ENCODE measurements around the gene FHAD1.
"Not testable (repeated sequence)": the region's sequence is repeated elsewhere in the genome, so short reads cannot be mapped to it uniquely, and the experiment has no call there.

The FHAD1 gene

DNA sequence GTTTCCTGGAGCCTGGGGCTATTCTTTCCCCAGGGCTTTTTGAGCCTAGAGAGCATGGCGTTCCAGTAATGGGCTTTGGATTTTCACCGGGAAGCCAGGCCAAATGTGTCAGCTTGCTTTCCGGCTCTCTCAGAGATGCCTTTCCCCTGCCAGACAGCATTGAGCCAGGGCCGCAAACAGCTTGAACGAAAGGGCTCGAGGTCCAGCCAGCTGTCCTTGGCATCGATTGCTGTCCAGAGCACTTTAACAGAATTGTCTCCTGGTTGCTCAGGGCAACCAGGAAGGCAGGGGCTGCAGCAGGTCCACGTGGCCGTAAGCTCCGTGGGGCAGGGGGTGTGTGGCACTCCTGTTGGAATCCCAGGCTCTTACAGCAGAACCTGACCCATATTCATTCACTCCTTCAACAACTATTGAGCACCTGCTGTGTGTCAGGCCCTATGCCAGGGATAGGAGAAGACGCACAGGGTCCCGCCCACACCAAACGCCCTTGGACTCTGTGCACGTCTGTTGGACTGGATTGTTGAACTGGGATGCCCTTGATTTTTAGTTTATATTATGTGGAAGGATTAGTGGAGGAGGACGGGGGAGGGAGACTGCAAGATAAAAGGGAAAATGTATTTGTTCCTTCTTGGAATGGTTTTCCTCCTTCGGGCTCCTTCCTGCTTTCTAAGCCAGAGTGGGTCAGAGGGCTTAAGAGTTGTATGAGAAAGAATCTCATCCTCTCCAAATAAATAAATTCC is 123.9 kb downstream of the FHAD1 start:
- no peak for DNase-seq (ENCODE audit: low read depth)

DNA sequence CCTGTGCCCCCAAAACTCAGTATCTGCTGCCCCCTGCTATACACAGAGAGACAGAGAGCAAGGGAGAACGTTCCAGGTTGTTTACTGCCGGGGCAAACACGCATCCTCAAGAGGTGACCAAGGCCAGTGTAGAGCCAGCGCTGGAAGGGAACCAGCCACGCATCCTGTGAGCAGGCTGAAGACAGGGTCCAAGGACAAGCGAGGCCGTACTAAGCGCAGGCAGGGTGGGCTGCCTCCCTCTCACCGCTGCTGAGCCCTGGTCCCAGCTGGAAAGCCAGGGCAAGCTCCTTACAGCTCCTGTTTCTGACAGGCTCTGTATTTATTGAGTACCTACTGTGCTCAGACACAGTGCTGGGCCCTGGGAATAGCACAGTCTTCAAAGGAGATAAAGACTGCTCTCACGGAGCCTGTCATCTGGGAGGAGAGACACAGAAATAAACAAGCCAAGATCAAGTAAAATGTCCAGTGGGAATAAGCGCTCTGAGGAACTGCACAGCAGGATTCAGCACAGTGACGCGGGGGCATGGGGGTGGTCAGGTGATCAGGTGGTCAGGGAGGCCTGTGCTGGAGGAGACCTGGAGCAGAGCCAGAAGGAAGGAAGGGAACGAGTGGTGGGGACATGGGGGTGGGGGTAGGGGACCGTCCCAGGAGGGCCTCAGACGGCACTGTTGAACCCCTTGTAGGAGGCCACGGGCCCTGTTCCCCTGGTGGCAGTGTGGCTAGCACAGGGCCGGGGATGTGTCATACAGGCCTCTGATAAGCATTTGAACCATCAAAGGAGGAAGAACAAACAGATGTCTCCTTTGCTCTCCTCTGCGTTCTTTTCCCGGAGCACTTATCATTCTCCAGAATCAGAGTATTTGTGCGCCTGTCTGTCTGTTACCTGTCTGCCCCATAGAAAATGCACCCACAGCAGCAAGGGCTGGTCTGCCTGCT is 124.9 kb downstream of the FHAD1 start:
- no peak for DNase-seq (ENCODE audit: low read depth)

DNA sequence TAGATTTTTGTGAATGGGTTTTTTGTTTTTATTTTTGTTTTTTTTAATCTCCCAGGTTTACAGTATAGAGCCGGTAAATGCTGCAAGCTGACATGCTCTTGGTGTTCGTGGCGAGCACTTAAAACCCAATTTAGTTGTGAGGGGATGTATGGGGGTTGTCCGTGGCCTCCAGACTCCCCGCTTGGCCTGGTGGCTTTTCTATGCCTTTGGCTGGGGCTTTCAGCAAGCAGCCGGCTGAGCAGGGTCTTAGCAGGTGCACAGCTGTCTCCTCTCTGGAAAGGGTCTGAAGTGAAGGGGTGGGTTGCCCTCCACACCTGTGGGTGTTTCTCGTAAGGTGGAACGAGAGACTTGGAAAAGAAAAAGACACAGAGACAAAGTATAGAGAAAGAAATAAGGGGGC is 131.7 kb downstream of the FHAD1 start:
- DNase-seq (ENCODE audit: low read depth): no peak

DNA sequence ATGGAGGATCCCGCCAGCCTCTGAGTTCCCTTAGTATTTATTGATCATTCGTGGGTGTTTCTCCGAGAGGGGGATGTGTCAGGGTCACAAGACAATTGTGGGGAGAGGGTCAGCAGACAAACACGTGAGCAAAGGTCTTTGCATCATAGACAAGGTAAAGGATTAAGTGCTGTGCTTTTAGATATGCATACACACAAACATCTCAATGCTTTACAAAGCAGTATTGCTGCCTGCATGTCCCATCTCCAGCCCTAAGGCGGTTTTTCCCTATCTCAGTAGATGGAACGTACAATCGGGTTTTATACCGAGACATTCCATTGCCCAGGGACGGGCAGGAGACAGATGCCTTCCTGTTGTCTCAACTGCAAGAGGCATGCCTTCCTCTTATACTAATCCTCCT is 132.1 kb downstream of the FHAD1 start:
- DNase-seq (ENCODE audit: low read depth): not testable (repeated sequence)

DNA sequence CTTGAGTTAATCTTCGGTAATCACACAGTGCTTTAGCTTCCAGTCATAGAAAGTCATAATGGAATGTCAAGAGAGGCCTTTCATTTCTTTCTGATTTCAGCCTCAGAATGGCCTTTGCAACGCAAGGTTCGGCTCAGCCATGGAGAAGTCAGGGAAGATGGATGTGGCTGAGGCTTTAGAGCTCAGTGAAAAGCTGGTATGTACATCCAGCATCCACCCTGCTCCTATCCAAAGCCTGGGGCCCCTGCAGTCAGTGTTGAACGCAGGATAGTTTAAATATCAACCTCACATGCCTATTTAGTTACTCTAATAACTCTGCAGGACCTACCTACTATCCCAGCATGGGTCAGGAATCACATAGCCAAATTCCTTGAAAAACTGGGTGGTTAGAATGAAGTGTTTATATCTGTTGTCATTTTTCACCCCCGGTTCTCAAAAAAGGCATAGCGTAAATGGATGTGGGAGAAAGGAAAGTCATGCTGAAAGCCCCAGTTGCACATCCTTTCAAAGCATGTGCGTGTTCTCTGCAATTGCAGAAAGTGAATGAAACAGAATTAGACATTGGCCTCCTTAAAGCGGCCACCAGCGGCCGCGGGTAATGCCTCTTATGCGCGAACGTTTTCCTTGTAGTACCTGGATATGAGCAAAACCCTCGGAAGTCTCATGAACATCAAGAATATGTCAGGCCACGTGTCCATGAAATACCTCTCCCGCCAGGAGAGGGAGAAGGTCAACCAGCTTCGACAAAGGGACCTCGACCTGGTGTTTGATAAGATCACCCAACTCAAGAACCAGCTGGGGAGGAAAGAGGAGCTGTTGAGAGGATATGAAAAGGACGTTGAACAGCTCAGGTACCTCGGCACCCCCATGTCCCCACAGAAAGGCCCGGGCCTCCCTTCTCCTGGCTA is 133.8 kb downstream of the FHAD1 start:
- DNase-seq (ENCODE audit: low read depth): no peak

DNA sequence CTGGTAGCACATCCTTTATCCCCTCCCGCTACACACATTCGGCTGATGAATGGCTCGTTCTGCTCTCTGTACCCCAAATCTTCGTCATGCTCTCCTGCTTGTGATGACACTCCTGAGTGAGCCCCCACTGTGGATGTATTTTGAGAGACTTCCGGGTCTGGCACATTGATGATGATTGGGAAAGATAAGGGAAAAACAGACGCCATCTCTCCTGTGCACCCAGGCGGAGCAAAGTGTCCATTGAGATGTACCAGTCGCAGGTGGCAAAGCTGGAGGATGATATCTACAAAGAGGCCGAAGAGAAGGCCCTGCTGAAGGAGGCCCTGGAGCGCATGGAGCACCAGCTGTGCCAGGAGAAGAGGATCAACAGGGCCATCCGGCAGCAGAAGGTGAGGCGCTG is 134.8 kb downstream of the FHAD1 start:
- no peak for DNase-seq (ENCODE audit: low read depth)

DNA sequence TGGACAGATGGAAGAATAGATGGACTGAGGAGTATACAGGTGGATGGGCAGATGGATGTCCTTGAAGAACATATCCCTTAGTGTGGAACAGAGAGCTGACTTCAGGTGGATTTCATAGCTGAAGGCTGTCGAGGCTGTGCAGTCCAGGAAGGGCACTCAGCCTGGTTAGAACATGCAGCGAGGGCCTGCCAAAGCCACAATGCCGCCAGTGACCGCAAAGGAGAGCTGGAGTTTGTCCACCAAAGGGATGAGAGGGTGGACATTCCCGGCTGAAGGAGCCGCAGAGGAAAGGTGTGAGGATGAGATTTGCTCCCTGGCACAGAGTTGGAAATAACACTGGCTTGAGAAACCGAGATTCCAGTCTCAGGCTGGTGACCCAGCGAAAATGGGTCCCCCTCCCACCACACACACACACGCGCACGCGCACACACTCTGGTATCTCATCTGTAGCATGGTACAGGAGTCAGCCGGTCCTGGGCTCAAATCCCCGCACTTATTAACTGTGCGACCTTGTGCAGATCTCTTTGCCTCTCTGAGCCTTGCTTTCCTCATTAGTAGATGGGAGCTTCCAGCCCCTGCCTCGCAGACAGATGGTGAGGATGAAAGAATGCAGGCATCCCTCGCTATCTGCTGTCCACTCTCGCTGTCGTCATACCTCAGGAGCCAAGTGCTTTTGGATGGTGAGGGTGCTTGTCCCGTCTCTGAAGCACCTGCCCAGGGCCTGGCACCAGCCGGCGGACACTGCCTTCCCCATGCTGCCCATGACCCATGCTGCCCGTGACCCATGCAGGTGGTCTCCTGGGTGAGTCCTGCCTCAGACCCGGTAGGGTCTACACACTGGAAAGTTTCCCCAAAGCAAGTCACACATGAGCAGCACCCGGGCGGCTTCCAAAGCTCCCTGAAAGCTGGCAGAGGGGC is 135.8 kb downstream of the FHAD1 start:
- no peak for DNase-seq (ENCODE audit: low read depth)

DNA sequence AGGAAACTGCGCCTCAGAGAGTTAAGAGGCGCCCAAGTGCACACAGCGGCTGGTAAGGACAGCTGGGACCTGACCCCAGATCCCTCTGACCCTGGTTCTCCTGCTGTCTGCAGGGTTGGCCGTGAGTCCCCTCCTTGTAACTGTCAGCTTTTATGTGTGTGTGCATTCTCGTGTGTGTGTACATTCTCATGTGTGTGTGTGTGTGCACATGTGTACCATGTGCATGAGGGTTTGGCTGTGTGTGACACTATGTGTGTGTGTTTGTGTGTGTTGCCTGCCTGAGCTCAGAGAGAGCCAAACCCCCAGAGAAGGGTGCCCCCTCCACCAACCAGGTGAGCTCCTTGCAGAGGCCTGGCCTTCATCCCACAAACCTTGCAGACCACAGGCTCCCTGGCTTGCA is 136.8 kb downstream of the FHAD1 start:
- DNase-seq (ENCODE audit: low read depth): no peak

DNA sequence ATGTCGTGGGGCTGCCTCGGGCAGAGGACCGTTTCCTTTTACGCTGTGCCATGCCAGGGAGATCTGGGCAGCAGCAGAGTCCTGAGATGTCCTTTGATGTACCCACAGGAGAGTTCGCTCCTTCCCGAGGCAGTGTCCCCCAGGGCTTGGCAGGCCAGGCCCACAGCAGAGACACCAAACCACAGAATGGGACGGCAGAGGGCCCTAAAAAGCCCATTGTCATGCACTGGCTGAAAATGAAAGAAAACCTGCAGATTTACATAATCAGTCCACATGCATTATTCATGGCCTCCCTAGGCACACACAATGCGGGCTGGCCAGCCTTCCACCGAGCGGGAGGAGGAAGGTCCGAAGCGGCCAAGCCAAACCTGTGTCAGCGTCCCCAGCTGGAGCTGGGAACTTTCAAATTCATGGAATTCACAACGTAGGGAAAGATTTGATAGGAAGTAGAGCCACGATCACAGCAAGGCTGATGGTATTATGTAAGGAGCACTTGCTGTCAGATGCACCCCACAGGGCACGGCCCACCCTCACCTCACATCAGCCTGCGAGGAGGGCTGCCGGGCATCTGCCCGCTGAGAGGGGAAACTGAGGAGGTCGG is 137.4 kb downstream of the FHAD1 start:
- peak; percentile 27 for DNase-seq (ENCODE audit: low read depth)

DNA sequence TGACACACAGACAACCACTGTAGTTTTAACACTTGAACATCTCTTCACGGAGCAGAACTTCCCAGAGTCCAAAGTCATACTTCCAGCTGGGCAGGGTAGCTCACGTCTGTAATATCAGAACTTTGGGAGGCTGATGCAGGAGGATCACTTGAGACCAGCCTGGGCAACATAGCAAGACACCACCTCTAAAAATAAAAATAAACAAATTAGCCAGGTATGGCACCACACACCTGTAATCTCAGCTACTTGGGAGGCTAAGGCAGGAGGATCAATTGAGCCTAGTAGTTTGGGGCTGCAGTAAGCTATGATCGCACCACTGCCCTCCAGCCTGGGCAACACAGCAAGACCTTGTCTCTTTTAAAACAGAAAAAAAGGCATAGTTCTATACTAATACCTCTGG is 138.4 kb downstream of the FHAD1 start:
- no peak for DNase-seq (ENCODE audit: low read depth)

DNA sequence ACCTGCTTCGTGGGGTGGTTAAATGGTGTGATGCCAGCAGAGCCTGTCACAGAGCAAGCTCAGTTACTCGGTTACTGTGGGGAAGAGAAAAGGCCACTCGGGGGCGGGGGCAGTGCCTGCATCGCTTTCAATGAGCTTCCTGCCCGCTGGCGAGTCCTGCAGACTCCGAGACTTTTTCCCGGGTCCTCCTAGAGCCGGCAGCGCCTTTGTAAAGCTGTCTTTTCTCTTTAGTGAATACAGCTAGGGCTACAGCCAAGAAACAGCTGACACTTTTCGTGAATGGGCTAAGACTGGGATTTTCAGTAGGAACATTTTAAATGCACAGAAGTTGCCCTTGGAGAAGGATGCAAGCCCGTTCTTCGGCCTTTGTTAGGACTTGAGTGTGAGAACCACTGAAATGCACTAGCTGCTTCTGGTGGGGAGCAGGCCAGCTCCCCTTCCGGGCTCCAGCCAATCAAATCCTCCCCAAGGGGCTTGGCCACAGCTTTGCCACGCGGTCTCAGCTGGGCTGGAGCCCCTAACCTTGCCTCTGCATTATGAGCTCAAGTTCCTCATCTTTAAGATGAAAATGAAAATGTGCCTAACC is 139.2 kb downstream of the FHAD1 start:
- DNase-seq (ENCODE audit: low read depth): peak; percentile 15

DNA sequence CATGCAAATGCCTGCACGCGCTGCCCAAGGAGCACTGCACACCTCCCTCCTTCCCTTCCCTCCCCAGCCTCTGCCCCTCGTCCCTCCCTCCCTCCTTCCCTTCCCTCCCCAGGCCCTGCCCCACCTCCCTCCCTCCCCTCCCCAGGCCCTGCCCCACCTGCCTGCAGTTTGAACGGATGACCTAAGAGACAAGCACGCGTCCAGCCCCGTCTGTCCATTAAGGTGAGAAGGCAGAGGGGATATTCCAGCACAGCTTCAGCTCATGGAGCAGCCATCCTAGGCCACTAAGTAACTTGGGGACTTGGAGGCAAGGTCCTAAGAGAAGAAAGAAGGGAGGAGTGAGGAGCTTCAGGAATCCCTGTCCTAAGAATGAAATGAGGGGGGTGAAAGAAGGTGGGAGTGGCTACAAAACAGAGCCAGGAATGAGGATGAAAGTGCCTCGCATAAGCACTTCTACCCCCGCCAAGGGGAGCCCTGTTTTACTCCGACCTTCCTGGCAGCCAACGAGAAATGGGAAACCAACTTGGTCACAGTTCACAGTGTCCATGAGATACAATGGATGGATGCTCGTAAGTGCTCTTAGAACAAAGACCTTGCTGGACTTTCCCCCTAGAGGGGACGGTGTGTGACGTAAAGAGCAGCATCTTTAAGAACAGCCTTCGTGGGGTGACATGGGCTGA is 141.3 kb downstream of the FHAD1 start:
- DNase-seq (ENCODE audit: low read depth): no peak

DNA sequence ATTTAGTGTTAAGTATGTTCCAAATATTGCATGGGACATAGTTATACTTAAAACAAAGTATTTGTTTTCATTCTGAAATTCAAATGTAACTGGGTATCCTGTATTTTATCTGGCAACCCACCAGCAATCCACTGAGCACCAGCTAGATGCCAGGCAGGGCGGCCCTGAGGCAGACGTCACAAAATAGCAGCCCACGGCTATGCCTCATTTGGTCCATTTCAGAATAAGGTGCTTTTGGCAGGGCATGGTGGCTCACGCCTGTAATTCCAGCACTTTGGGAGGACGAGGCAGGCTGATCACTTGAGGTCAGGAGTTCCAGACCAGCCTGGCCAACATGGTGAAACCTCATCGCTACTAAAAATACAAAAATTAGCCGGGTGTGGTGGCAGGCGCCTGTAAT is 142.8 kb downstream of the FHAD1 start:
- DNase-seq (ENCODE audit: low read depth): not testable (repeated sequence)

DNA sequence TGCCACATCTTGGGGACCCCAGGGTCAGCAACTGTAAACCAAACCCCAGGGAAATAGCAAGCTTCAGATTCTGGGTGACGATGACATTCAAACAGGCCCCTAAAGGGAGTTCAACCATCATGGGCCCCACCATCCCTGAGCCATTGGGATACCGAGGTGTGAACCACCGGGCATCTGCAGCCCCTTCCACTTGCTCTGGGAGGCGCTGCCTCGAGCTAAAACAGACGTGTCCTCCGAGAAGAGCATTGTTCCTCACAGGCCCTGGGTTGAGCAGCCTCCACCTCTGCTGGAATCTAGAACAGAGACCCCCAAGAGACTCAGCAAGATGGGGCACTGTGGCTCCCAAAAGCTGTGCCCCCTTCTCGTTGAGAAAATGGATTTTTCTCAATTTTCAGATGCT is 143.6 kb downstream of the FHAD1 start:
- no peak for DNase-seq (ENCODE audit: low read depth)

DNA sequence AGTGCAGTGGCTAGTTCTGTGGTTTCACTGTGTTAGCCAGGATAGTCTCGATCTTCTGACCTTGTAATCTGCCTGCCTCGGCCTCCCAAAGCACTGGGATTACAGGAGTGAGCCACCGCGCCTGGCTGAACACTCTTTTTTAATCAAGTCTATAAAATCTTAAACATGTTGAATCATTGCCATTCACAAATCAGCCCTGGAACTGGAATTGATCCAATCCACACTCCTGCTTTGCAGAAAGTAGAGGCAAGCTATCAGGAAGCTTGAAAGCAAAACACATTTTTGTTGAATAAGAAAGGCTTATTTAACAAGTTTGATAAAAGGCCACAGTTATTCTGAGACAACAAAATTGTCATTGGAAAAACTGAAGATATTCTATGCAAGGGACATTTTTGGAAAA is 144.3 kb downstream of the FHAD1 start:
- no peak for DNase-seq (ENCODE audit: low read depth)

DNA sequence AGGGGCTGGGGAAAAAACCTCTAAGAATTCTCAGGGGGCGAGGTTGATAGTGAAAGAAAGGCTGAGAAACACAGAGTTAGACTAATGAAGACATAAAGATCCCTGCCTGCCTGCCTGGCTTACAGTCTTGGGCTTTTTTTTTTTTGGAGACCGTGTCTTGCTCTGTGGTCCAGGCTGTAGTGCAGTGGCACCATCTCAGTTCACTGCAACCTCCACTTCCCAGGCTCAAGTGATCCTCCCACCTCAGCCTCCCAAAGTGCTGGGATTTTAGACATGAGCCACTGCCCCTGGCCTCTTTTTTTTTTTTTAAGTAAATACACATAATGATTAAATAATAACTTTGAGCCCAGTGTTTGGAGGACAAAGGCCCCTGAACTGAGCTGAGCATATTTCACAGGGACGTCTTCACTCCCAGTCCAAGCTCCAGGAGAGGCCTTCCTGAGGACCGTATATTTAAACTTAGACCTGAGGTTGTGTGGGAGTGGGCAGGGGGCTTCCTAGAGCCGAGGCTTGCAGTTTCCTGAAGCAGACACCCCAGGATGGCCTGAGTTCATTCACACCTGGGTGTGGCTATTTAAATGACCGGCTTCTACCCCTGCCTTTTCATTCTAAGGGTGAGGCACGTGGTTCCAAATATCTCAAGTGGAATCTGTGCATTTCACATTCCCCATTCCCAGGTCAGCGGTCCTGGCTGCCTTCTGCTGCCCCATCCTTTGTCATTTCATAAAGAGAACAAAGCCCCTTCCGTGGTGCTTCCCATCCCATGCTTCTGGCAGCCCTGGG is 146.6 kb downstream of the FHAD1 start:
- DNase-seq (ENCODE audit: low read depth): no peak

DNA sequence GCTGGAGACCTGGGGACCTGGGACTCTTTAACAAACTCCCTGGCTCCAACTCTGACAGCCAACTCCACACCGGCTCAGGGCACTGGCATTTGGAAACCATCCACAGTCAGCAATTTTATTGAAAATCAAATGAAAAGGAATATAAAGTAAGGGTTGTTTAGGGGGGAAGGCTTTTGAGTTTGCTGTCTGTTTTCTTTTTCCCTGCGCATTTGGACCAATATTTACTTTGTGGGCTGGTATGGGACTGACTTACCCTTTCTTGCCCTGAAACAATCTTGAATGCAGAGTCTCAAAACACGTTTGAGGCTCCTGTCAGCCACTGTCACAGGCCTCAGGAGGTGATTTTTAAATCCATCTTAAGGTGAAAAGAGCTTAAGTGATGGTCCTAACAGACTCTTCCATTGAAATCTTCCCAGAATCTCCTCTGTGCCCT is 147.3 kb downstream of the FHAD1 start:
- no peak for DNase-seq (ENCODE audit: low read depth)

DNA sequence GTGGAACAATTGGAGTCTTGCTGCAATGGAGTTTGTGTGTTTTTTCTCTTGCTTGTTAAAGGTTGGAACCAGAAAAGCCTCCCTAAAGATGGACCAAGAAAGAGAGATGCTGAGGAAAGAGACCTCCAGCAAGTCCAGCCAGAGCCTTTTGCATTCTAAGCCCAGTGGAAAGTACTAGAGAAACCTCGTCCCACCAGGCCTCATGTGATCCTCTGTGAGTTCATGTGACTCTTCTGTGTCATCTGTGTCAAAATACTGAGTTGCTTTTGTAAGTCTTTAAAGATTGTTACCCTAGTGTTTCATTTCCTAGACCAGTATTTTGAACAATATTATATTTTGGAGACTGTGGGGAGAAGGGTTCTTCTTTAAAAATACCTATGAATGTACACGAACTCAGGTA is 150.2 kb downstream of the FHAD1 start:
- no peak for DNase-seq (ENCODE audit: low read depth)

DNA sequence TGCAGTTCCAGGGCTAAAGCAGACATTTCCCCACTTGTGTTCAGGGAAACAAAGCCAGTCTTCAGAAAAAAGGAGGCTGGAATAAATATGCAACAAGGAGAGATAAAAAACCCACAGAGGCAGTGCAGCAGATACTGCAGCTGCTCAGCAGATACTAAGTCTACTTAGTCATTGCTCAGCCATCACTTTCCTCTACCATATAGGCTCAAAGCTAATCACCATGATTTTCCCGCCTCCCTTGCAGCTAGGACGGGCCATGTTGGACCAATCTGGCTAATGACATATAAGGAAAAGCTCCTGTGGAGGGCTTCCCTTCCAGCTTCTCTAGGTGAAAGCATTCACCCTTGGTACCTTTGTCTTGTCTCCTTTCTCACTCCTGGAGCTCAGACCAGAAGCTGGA is 152.7 kb downstream of the FHAD1 start:
- DNase-seq (ENCODE audit: low read depth): no peak

Measured in EH (cell line).